K562 (cell line): ENCODE measurements around the gene ERVH48-1. TPM values are rescaled to one million over a fixed set of nuclear protein-coding genes. Genes with fewer than 3 reads are reported as not detected.

ENCODE experiments used
- ATAC-seq: fragments of 200-7000 bp; cut with Tn5 transposase; 3 replicates; pipeline ENCODE4 v1.9.1; 2020; ENCODE audit warnings: moderate library complexity
- BruUV-seq: library from RNA; stranded (reverse); fragments of 400-500 nt; replicated peaks from 2 replicates; lab custom pipeline; 2021; lab: Mats Ljungman, UMichigan
- CTCF ChIA-PET: fragments of 300-600 bp; formaldehyde crosslinking; extraction: SDS; loops from one replicate; lab custom pipeline; 2021; ENCODE audit warnings: low intra/inter-chr PET ratio; lab: Yijun Ruan, JAX
- POLR2A ChIA-PET: fragments of 300-600, 350-650 bp; sonication (Branson Sonifier 250); formaldehyde crosslinking; extraction: SDS; loops from one replicate; lab custom pipeline; 2021; ENCODE audit warnings: antibody characterized with exemption, inconsistent platforms; lab: Yijun Ruan, JAX
- DNase-seq, 4 experiments: peaks; one replicate each; pipeline versions ENCODE4 v3.0.0 to v3.0.0-alpha.2; 2011 to 2018; ENCODE audit warnings: low spot score in 3 of 4, mixed read lengths in 3 of 4; ENCODE audit errors: extremely low read depth in 1 of 4
- FAIRE-seq: peaks from 2 replicates; lab custom pipeline; 2011; peaks lifted over from hg19 to GRCh38; lab: Jason Lieb, UNC
- H2AFZ ChIP-seq: 2 replicates; pipeline ENCODE4 v1.6.0; 2011; ENCODE audit warnings: low read depth, low read length, control low read depth, inconsistent platforms
- H3K27ac ChIP-seq: fragments of 200-600 bp; 3 replicates; pipeline ENCODE4 v1.8.0; 2011; ENCODE audit warnings: low read depth, mild to moderate bottlenecking, control low read depth, inconsistent platforms, low read length, moderate library complexity, mixed read lengths; ENCODE audit errors: extremely low read depth
- H3K27me3 ChIP-seq, 2 experiments: fragments of 300-600 bp in 1 of 2; 2 replicates in 1 of 2; 3 replicates in 1 of 2; pipeline versions ENCODE4 v1.6.0 to v1.8.0; 2011; ENCODE audit warnings: inconsistent platforms in 2 of 2, low read length in 2 of 2, mild to moderate bottlenecking in 1 of 2, mixed read lengths in 1 of 2, moderate library complexity in 1 of 2; ENCODE audit not compliant: control insufficient read depth in 2 of 2, insufficient read depth in 2 of 2
- H3K36me3 ChIP-seq: fragments of 300-600 bp; 3 replicates; pipeline ENCODE4 v1.8.0; 2011; ENCODE audit warnings: mild to moderate bottlenecking, low read length, inconsistent platforms; ENCODE audit not compliant: control insufficient read depth, insufficient read depth
- H3K4me1 ChIP-seq, 2 experiments: fragments of 200-600 bp in 1 of 2; replicated peaks in 1 of 2; 2 replicates in 1 of 2; 3 replicates in 1 of 2; pipeline versions ENCODE4 v1.5.1 to v1.8.0; 2011; ENCODE audit warnings: inconsistent platforms in 2 of 2, low read length in 2 of 2, mild to moderate bottlenecking in 1 of 2, mixed read lengths in 1 of 2, moderate library complexity in 1 of 2; ENCODE audit not compliant: control insufficient read depth in 2 of 2, insufficient read depth in 2 of 2
- H3K4me2 ChIP-seq: 2 replicates; pipeline ENCODE4 v1.6.1; 2011; ENCODE audit warnings: low read length, control low read depth, inconsistent platforms, mixed read lengths; ENCODE audit not compliant: insufficient read depth
- H3K4me3 ChIP-seq: fragments of 200-600 bp; sonication (generic), shearing (Covaris generic); 2 replicates; pipeline ENCODE4 v1.5.1; 2016; ENCODE audit warnings: control low read depth, inconsistent platforms
- H3K79me2 ChIP-seq: fragments of 200-600 bp; 3 replicates; pipeline ENCODE4 v1.8.0; 2011; ENCODE audit warnings: low read length, inconsistent platforms; ENCODE audit not compliant: control insufficient read depth, insufficient read depth
- H3K9ac ChIP-seq, 2 experiments: 2 replicates each; pipeline versions ENCODE4 v1.6.0 to v1.6.1; 2011; ENCODE audit warnings: low read depth in 2 of 2, low read length in 2 of 2, control low read depth in 1 of 2, inconsistent platforms in 1 of 2, mild to moderate bottlenecking in 1 of 2, mixed read lengths in 1 of 2; ENCODE audit not compliant: insufficient read depth in 1 of 2
- H3K9me1 ChIP-seq: one replicate; pipeline ENCODE4 v1.6.0; 2011; ENCODE audit warnings: inconsistent platforms, mild to moderate bottlenecking, low read length, moderate library complexity; ENCODE audit not compliant: control insufficient read depth, insufficient read depth
- H3K9me3 ChIP-seq: replicated peaks from 2 replicates; pipeline ENCODE4 v1.5.1; 2011; ENCODE audit warnings: low read depth, low read length, inconsistent platforms; ENCODE audit not compliant: control insufficient read depth, insufficient read depth
- H4K20me1 ChIP-seq: replicated peaks from 2 replicates; pipeline ENCODE4 v1.6.1; 2011; ENCODE audit warnings: low read length, inconsistent platforms, mixed read lengths; ENCODE audit not compliant: control insufficient read depth, insufficient read depth
- EP300 ChIP-seq: IDR thresholded peaks from 2 replicates; pipeline ENCODE4 v1.6.1; 2012; ENCODE audit warnings: low read length, improper control_type of control experiment
- HBP1 ChIP-seq: fragments of 450-650 bp; formaldehyde crosslinking; IDR thresholded peaks from 2 replicates; pipeline ENCODE4 v1.4.0; 2022; ENCODE audit warnings: missing genetic modification characterization
- MAZ ChIP-seq, 2 experiments: fragments of 450-650 bp in 1 of 2; sonication (generic) in 1 of 2; formaldehyde crosslinking; IDR thresholded peaks in 1 of 2; conservative IDR thresholded peaks in 1 of 2; 2 replicates each; pipeline versions ENCODE4 v1.4.0 to v1.5.0; 2020; ENCODE audit warnings: mild to moderate bottlenecking in 1 of 2, missing genetic modification reagents in 1 of 2
- NFIX ChIP-seq: fragments of 250-450 bp; sonication (Bioruptor Pico); IDR thresholded peaks from 2 replicates; pipeline ENCODE4 v1.4.0; 2020; ENCODE audit warnings: low read depth, mild to moderate bottlenecking, moderate library complexity
- PTBP1 ChIP-seq: fragments of 200-400 bp; formaldehyde crosslinking; IDR thresholded peaks from 2 replicates; pipeline ENCODE4 v1.6.1; 2017; ENCODE audit warnings: low read depth, low read length
- STAT5A ChIP-seq: IDR thresholded peaks from 2 replicates; pipeline ENCODE4 v1.6.1; 2012; ENCODE audit warnings: low read length, inconsistent platforms, borderline replicate concordance
- TAL1 ChIP-seq: fragments of 450-650 bp; IDR thresholded peaks from 2 replicates; pipeline ENCODE4 v1.6.1; 2016; ENCODE audit warnings: mild to moderate bottlenecking
- ZBTB1 ChIP-seq: sonication (generic); formaldehyde crosslinking; IDR thresholded peaks from 2 replicates; pipeline ENCODE4 v1.8.1; 2023; ENCODE audit warnings: missing genetic modification reagents, low read depth, mild to moderate bottlenecking, borderline replicate concordance
- ZFP91 ChIP-seq: sonication (generic); formaldehyde crosslinking; IDR thresholded peaks from 2 replicates; pipeline ENCODE4 v1.8.0; 2022; ENCODE audit warnings: mild to moderate bottlenecking, missing genetic modification reagents
- ZFX ChIP-seq: sonication (generic); formaldehyde crosslinking; IDR thresholded peaks from 2 replicates; pipeline ENCODE4 v1.8.0; 2022; ENCODE audit warnings: mild to moderate bottlenecking, missing genetic modification reagents, moderate library complexity
- ZNF644 ChIP-seq: fragments of 200-800 bp; sonication (Bioruptor generic); IDR thresholded peaks from 2 replicates; pipeline ENCODE4 v1.6.1; 2016; ENCODE audit warnings: low read depth, missing genetic modification characterization, missing compliant biosample characterization
- ZNF780A ChIP-seq: fragments of 250-450 bp; sonication (Bioruptor Pico); IDR thresholded peaks from 2 replicates; pipeline ENCODE4 v1.5.0; 2021; ENCODE audit warnings: mild to moderate bottlenecking
- WGBS: fragments of 100-300 bp; shearing (Covaris generic); methylation state at CpG from one replicate; pipeline ENCODE4 v1.1.6; 2016; ENCODE audit warnings: low coverage, mixed read lengths; ENCODE audit not compliant: insufficient coverage; ENCODE audit errors: missing lambda C conversion rate; 5-methylcytosine and 5-hydroxymethylcytosine counted together
- in situ Hi-C: fragments of 300-500 bp; cut with MboI; formaldehyde crosslinking; loops from 4 replicates; pipeline ENCODE4 v1.15.0; 2018; ENCODE audit warnings: inconsistent platforms, mixed read lengths
- intact Hi-C: fragments of 100-400 bp; cut with micrococcal nuclease; formaldehyde crosslinking; loops from 2 replicates; pipeline ENCODE4 v1.14.2; 2022
- polyA plus RNA-seq, 8 experiments: library from polyadenylated mRNA; depleted of rRNA in 4 of 8; stranded (reverse) in 5 of 8; unstranded in 3 of 8; fragments of >200 nt; fragmentation: Nextera tagmentation in 2 of 8; fragmentation: Illumina TruSeq in 1 of 8; extraction: Ambion mirVana in 2 of 8; extraction: Trizol in 1 of 8; gene quantifications; 2 replicates each; pipeline versions ENCODE4 v1.2.1 to v1.2.3, GENCODE V29; 2011 to 2014; ENCODE audit warnings: inconsistent platforms in 1 of 8, missing spikeins in 1 of 8
- total RNA-seq, 7 experiments: library from RNA; depleted of rRNA in 6 of 7; stranded (reverse); fragments of >200 nt in 6 of 7; fragmentation: Illumina TruSeq in 2 of 7; extraction: Trizol in 2 of 7; gene quantifications; 2 replicates each; pipeline versions ENCODE4 v1.2.1 to v1.2.3, GENCODE V29; 2011 to 2021; ENCODE audit warnings: low replicate concordance in 1 of 7
- TF ChIP-seq, protein P1 (sequence below): fragments of 450-650 bp; IDR thresholded peaks from 2 replicates; pipeline ENCODE4 v1.6.1; 2016; ENCODE audit warnings: antibody characterized with exemption
- TF ChIP-seq, protein P2 (sequence below): fragments of 250-450 bp; sonication (Bioruptor Pico); IDR thresholded peaks from 2 replicates; pipeline ENCODE4 v1.8.0; 2022; ENCODE audit warnings: moderate library complexity, mild to moderate bottlenecking, inconsistent platforms

ERVH48-1 gene
- total and polyA plus RNA-seq, 9 of the 15 experiments (the other 6 are each of a cell fraction or from before 2014, with no cell fraction given) = 0.08 to 0.49 (median 0.16) TPM; not detected in 3

GRCh38 chr21:42964086-42964485 is 38.7 kb upstream of the ERVH48-1 start:
- ChIA-PET POLR2A (interaction anchor here (1.3 kb wide), 1 partner anchor 8 kb away, joined by 5 read pairs; no protein-coding TSS in a partner anchor), CTCF (no interaction called here)
- TF ChIP-seq EP300 (no peak), HBP1 (CRISPR knock-in tag) (no peak), TAL1 (no peak), ZNF644 (tag) (no peak), STAT5A (no peak), ZFP91 (CRISPR knock-in tag) (no peak), ZBTB1 (no peak), ZNF780A (CRISPR knock-in tag) (no peak), PTBP1 (no peak), MAZ (CRISPR knock-in tag; conservative IDR thresholded peaks at IDR 0.05 in 1 of 2, IDR thresholded peaks at IDR 0.05 in 1 of 2) (no peak), ZFX (CRISPR knock-in tag) (no peak), NFIX (CRISPR knock-in tag) (no peak)
- TF ChIP-seq, protein P1, sequence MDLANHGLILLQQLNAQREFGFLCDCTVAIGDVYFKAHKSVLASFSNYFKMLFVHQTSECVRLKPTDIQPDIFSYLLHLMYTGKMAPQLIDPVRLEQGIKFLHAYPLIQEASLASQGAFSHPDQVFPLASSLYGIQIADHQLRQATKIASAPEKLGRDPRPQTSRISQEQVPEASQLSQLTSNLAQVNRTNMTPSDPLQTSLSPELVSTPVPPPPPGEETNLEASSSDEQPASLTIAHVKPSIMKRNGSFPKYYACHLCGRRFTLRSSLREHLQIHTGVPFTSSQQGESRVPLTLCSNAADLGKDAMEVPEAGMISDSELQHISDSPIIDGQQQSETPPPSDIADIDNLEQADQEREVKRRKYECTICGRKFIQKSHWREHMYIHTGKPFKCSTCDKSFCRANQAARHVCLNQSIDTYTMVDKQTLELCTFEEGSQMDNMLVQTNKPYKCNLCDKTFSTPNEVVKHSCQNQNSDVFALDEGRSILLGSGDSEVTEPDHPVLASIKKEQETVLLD = no peak
- TF ChIP-seq, protein P2, sequence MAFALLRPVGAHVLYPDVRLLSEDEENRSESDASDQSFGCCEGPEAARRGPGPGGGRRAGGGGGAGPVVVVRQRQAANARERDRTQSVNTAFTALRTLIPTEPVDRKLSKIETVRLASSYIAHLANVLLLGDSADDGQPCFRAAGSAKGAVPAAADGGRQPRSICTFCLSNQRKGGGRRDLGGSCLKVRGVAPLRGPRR (CRISPR knock-in tag) = no peak
- ATAC-seq = no peak
- BruUV-seq = no TSS peak
- 63% methylated on average over 9 of the region's 9 CpGs for WGBS
- H3K4me1 ChIP-seq = peaks cover 2 to 9% of the 10 kb centered on the region in 2 experiments; a peak in 3 of 5 replicates
- FAIRE-seq = no peak
- H3K9me3 ChIP-seq = no peaks in the 10 kb centered on the region
- H3K4me2 ChIP-seq = no peak overlapping the region
- peak overlapping the region in 1 of 2 experiments; percentile 65; a peak in 2 of 4 replicates for H3K9ac ChIP-seq
- no peaks in the 10 kb centered on the region for H3K9me1 ChIP-seq
- H3K27me3 ChIP-seq = no peaks in the 10 kb centered on the region
- no peaks in the 10 kb centered on the region for H3K79me2 ChIP-seq
- no peak overlapping the region for H3K27ac ChIP-seq
- DNase-seq = no peak
- H2AFZ ChIP-seq = no peak overlapping the region
- H3K36me3 ChIP-seq = no peaks in the 10 kb centered on the region
- H4K20me1 ChIP-seq = no peaks in the 10 kb centered on the region
- no peak overlapping the region for H3K4me3 ChIP-seq
- intact Hi-C loops = no loop called here
- in situ Hi-C loops = no loop called here
